ENCODE measurements around the gene TIAM1.

GRCh38 chr21:31368361-31368760, 24.3 kb upstream of the TIAM1 start:
- TF ChIP-seq CTCF (IDR thresholded peaks at IDR 0.05) (no peak), POLR2A (IDR thresholded peaks at IDR 0.05) (no peak), POLR2AphosphoS5 (IDR thresholded peaks at IDR 0.05; ENCODE audit: insufficient read depth in 1 of 2, low read depth in 1 of 2) (no peak)

Data from vagina (tissue), 2 donors.